ENCODE data around the gene AGPAT4.
A peak's percentile ranks its signal among the peaks of the same experiment; 100 is the strongest.
"Not testable (repeated sequence)": the region's sequence is repeated elsewhere in the genome, so short reads cannot be mapped to it uniquely, and the experiment has no call there.

The AGPAT4 gene

DNA sequence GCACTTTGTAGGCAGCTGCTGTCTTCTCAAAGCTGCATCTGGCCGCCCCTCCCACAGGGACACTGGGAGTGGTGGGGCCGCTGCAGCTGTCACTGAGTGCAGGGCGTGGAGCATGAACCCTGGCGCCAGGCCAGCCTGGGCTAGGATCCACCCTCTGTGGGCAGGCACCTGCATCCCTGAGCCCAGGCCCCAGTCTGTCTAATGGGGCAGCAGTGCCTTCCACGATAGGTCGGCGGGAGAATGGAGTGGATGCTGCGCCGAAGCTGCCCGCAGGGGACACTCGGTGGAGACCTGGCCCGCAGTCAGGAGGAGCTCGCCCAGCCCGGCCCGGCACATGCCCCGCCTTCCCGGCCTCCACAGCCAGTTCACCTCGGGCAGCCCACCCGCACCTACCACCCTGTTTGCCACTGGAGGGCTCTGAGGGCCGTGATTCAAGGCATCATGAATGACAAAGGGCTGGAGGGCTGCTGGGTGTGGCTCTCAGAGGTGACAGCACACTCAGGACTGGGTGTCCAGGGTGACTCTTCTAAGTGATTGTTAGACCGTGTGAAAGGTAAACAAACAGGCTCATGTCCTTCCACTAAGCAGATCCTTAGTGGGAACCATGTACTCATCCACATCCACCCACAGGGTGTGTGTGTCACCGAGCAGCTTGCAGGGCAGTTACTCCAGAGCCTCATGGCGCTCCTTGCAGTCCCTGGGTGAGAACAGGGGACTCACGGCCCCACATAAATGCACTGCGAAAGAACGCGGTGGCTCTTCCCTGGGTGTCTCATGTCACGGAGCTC lies 133.9 kb downstream of the AGPAT4 start:
- peak in 2 of 56 donors; percentile 34 to 39 for DNase-seq

- DNase-seq: no peak
Measured at GRCh38 chr6:161139304-161139765, 134.5 kb downstream of the AGPAT4 start.

GRCh38 chr6:161138543-161139303 lies 135.1 kb downstream of the AGPAT4 start:
- DNase-seq: peak in 13 of 56 donors; percentile 23 to 64 (median 45)

- no peak for DNase-seq
Measured at GRCh38 chr6:161137839-161138542, 135.9 kb downstream of the AGPAT4 start.

DNA sequence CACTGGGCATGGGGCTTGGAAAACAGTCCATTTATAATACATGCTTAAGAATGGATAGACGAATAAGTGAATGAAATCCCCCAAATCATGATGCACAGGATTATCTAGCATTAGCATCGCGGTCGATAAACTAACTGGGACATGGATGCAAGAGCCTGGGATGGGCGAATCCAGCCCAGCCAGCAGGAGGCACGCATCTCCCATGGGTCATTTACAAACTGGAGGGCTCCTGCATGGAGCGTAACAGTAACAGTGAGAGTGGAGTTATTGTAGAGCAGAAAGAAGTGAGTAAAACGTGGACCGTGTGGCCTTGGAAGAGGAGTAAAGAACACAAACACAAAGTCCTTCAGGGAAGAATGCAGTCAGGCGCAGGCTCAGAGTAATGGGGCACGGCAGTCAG lies 136.5 kb downstream of the AGPAT4 start:
- no peak for DNase-seq

- no peak for DNase-seq
Measured at GRCh38 chr6:161136655-161137054, 137.2 kb downstream of the AGPAT4 start.

DNA sequence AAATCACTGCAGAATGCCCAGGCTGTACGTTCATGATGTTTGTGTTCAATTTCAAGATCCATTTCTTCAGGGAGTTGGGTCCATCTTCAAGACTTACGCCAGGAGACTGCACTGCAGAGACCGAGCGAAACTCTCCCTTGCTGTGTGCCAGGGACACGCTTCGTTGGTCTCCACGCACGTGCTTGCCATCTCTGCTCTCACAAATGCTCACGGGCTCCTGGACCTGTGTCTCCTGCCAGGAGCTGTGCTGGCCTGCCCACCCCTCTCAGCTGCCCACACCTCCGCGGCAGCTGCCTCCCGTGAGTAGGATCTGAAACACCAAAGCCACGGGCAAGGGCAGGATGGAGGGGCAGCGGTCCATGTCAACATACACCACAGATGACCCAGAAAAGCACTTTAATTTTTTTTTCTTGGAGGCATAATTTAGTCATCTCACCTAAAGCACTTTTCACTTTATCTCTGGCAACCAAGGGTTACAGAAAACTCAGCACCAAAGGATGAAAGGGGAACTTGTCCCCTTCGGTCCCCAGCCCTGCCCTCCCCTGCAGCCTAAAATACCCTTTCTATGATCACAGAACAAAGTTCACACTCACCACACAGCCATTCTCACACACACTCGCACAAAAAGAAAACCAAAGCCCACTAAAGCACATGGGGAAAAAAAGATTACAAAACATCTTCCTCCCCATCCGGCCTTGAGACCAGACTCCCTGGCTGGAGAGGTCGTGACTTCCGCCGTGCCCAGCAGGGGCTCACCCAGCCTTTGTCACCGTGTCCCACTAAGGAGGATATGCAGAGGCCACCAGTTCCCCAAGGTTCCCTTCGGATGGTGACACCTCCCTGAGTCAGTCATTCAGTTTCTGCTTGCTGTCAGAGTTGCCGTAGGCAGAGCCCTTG lies 137.9 kb downstream of the AGPAT4 start:
- no peak for DNase-seq

GRCh38 chr6:161134550-161135298 lies 139.1 kb downstream of the AGPAT4 start:
- DNase-seq: no peak

- DNase-seq: no peak
Measured at GRCh38 chr6:161133963-161134362, 139.9 kb downstream of the AGPAT4 start.

DNA sequence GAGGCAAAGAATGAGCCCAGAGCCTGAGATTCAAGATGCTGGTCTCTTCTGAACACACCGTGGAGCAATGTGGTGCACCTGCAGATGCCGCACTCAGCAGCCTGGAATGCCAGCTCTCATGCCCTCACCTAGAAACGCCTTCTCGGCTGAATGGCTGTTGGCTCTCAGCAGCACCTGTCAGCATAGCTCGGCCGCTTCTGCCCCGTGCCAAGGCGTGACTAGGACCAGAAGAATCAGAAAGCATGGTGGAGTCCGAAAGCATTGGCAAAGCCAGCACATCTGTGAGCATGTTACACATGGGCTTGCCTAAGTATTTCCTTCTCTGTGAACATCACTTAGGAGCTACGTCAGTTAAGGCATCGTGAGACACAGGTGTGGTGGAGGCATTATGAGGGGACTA lies 141.5 kb downstream of the AGPAT4 start:
- no peak for DNase-seq

DNA sequence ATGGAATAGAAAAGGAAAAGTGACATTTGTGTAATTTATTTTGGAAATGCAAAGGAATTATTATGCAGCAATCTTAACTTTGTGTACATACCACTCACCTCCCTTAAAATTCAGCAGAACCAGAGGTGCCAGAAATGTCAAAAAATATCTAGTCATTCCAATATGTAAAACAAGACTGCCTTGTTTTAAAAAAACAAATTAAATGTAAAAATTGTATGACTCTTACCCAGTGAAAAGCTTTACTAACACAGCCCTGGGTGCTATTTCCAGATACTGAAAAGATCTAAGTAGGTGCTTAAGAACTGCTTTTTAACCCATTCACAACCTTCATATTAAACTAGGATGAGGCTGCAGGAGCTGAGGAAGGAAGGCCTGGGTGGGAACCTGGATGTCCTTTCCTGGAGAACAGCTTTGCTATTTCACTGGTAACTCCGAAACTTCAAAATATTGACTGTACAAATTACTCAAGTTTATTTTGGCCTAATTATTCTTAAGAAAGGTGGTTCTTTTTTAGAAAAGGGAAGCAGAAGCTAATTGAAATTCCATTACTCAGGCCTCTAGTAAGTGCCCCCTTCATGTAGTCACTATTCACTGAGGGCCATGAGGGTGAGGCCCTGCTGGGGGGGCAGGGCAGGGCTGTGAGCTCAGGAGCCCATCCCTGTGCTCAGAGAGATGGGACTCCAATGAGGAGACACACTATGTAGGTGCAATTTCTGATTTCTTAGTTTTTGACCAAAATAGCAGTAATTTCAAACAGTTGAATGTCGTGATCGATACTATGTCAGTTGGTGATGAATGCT lies 142.7 kb downstream of the AGPAT4 start:
- no peak for DNase-seq

- DNase-seq: no peak
Measured at GRCh38 chr6:161130541-161130940, 143.3 kb downstream of the AGPAT4 start.

- DNase-seq: no peak
Measured at GRCh38 chr6:161128680-161129196, 145.1 kb downstream of the AGPAT4 start.

DNA sequence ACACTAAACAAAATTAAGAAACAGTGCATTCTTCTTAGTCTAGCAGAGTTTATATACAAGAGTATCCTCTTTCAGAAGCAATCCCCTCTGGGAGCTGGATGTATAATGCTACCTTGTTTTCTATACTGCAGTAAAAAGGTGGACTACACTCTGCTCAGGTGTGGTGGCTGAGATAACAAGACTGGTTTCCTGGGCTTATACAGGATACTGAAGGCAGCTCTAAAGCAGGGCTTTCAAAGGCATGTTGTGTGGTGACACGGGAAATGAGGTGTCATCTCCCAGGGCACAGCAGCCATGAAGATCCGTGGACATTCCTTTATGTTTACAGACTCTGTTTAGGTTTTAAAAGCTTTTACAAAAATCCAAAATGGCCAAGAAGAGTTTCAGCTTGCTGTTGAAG lies 145.6 kb downstream of the AGPAT4 start:
- no peak for DNase-seq

GRCh38 chr6:161127071-161127740 lies 146.7 kb downstream of the AGPAT4 start:
- DNase-seq: no peak

DNA sequence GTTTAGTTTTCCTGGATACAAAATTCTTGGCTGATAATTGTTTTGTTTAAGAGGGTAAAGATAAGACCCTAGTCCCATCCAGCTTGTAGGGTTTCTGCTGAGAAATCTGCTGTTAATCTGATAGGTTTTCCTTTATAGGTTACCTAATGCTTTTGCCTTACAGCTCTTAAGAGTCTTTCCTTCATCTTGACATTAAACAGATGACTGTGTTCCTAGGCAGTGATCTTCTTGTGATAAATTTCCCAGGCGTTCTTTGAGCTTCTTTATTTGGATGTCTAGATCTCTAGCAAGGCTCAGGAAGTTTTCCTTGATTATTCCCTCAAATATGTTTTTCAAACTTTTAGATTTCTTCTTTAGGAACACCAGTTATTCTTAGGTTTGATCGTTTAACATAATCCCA lies 148.3 kb downstream of the AGPAT4 start:
- no peak for DNase-seq

GRCh38 chr6:161123319-161123718 lies 150.5 kb downstream of the AGPAT4 start:
- not testable (repeated sequence) for DNase-seq

GRCh38 chr6:161117942-161118341 lies 155.9 kb downstream of the AGPAT4 start:
- no peak for DNase-seq

Data from nucleus accumbens (tissue), 56 donors.